Erythroblast (primary cell): Measurements from ENCODE around the gene DICER1.

ENCODE experiments used
- GATA1 ChIP-seq: IDR thresholded peaks from 2 replicates; pipeline ENCODE4 v1.6.1; 2011; ENCODE audit warnings: low read depth, mild to moderate bottlenecking, control low read depth, low read length, moderate library complexity
- POLR2A ChIP-seq: IDR thresholded peaks from 2 replicates; pipeline ENCODE4 v1.6.1; 2011; ENCODE audit warnings: mild to moderate bottlenecking, low read length

DNA sequence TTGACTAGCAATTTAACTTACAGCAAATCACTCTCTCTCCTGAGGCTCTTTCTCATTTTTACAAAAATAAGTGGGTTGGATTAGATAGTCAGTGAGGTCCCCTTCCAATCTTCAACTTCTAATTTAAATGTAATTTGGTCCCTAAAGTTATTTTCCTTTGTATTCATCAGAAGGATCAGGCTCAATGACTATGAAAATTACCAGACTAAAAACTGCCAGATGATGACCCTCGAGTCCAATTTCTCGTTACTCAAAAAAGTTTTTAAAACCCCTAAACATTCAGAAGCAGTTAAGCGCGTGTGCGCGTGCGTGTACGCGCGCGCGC lies 34.7 kb downstream of the DICER1 start:
- TF ChIP-seq POLR2A (no peak), GATA1 (no peak)
